ENCODE results near the gene DLG2. TPM values are rescaled to one million over a fixed set of nuclear protein-coding genes. Genes with fewer than 3 reads are reported as not detected.
"Not testable (repeated sequence)": the region's sequence is repeated elsewhere in the genome, so short reads cannot be mapped to it uniquely, and the experiment has no call there.

The DLG2 gene
- 1.3 TPM for polyA plus RNA-seq (2012; ENCODE audit: insufficient read depth, insufficient read length)

GRCh38 chr11:85627332-85627997 lies at the start of gene DLG2:
Gene DLG2, minus strand, starts transcription at chr11:85627344.
- DNase-seq (ENCODE audit: low read depth, low spot score): no peak
- H3K4me3 ChIP-seq (ENCODE audit: low read length): peak within 1 kb of the TSS; percentile 93

- no peak for DNase-seq (ENCODE audit: low read depth, low spot score)
Observed at GRCh38 chr11:85673393-85673792, 46.2 kb upstream of the DLG2 start.

GRCh38 chr11:85672105-85672902 lies 45.2 kb upstream of the DLG2 start:
- no peak overlapping the region for H3K4me3 ChIP-seq (ENCODE audit: low read length)
- no peak for DNase-seq (ENCODE audit: low read depth, low spot score)

More at GRCh38 chr11:85673393-85673792, 46.2 kb upstream of the DLG2 start:
- no peak overlapping the region for H3K4me3 ChIP-seq (ENCODE audit: low read length)

DNA sequence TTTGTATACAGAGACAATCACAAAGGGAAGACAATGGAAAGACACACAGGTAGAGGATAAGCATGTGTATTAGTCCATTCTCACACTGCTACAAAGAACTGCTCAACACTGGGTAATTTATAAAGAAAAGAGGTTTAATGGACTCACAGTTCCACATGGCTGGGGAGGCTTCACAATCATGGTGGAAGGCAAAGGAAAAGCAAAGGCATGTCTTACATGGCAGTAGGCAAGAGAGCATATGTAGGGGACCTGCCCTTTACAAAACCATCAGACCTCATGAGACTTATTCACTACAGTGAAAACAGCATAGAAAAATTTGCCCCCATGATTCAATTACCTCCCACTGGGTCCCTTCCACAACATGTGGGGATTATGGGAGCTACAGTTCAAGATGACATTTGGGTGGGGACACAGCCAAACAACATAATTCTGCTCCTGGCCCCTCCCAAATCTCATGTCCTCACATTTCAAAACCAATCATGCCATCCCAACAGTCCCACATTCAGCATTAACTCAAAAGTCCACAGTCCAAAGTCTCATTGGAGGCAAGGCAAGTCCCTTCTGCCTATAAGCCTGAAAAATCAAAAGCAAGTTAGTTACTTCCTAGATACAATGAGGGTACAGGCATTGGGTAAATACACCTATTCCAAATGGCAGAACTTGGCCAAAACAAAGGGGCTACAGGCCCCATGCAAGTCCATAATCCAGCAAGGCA lies 44.0 kb upstream of the DLG2 start:
- H3K4me3 ChIP-seq (ENCODE audit: low read length); DNase-seq (ENCODE audit: low read depth, low spot score): not testable (repeated sequence)

GRCh38 chr11:85668157-85668556 lies 41.0 kb upstream of the DLG2 start:
- H3K4me3 ChIP-seq (ENCODE audit: low read length): no peak overlapping the region
- DNase-seq (ENCODE audit: low read depth, low spot score): no peak

GRCh38 chr11:85666687-85667086 lies 39.5 kb upstream of the DLG2 start:
- DNase-seq (ENCODE audit: low read depth, low spot score): no peak
- no peak overlapping the region for H3K4me3 ChIP-seq (ENCODE audit: low read length)

GRCh38 chr11:85665733-85666132 lies 38.6 kb upstream of the DLG2 start:
- no peak overlapping the region for H3K4me3 ChIP-seq (ENCODE audit: low read length)
- no peak for DNase-seq (ENCODE audit: low read depth, low spot score)

DNA sequence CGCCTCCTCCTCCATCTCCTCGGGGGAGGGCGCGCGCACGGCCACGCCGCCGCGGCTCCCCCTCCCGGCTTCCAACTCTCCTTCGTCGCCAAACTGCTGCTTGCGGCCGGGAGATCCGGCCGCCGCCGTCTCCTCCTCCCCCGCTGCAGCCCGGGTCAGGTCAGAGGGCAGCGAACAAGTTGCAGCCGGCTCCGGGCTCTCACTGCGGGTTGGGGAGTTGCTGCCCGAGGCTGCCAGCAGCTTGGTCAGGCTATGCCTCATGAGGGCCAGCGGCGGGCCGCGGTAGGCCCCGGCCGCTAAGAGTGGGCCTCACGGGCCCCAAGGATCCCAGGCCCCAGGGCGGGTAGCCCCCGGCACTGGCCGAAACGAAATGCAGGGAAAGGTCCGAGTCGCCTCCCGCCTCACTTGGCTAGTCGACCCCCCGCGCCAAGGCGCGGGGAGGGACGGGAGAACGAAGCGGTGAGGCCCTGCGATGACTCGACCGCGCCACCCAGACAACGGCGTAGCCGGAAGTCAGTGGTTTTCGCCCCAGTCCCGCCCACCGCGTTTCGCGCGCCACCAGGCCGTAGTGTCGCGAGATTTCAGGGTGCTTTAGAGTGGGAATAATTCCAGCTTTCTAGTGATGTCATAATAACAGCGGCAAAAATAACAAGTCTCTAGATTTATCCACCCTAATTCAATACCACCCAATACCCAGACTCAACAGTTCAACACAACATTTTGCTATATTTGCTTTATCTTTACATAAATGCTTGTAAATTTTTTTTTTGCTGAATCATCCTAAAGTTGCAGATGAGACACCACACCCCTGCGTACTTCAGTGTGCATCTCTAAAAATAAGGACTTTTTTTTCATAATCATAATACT lies 37.7 kb upstream of the DLG2 start, which contains the start of gene CREBZF:
Gene CREBZF, minus strand, starts transcription at position 515 of the 867 bp plus-strand sequence. Its CDS starts 254 bp downstream, at position 261.
- peak within 1 kb of the TSS; percentile 86 for H3K4me3 ChIP-seq (ENCODE audit: low read length)
- DNase-seq (ENCODE audit: low read depth, low spot score): peak; percentile 89

GRCh38 chr11:85663753-85664614 lies 36.8 kb upstream of the DLG2 start:
- peak overlapping the region; percentile 86 for H3K4me3 ChIP-seq (ENCODE audit: low read length)
- DNase-seq (ENCODE audit: low read depth, low spot score): peak; percentile 65

- no peak for DNase-seq (ENCODE audit: low read depth, low spot score)
- peak overlapping the region; percentile 86 for H3K4me3 ChIP-seq (ENCODE audit: low read length)
Observed at GRCh38 chr11:85663080-85663752, 36.1 kb upstream of the DLG2 start.

- DNase-seq (ENCODE audit: low read depth, low spot score): no peak
- H3K4me3 ChIP-seq (ENCODE audit: low read length): no peak overlapping the region
Observed at GRCh38 chr11:85661972-85662664, 35.0 kb upstream of the DLG2 start.

DNA sequence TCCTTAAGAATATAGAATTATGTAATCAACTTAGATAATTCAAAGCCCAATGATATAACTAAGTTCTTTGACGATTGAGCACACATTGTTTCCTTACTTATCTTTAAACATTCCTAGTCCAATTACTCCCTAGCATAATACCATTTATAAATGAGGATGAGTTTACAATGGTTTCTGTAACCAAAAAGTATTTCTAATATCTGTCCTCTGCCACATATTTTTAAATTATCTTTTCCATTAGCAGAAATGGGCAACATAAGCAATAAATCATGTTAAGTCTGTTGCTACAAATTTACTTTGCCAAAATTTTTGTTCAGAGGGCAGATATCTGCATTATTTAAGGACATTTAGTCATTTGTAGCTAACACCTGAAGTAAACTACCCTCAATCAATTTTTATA lies 31.0 kb upstream of the DLG2 start:
- H3K4me3 ChIP-seq (ENCODE audit: low read length): no peak overlapping the region
- DNase-seq (ENCODE audit: low read depth, low spot score): no peak

GRCh38 chr11:85656777-85657176 lies 29.6 kb upstream of the DLG2 start:
- no peak for DNase-seq (ENCODE audit: low read depth, low spot score)
- no peak overlapping the region for H3K4me3 ChIP-seq (ENCODE audit: low read length)

GRCh38 chr11:85654343-85654742 lies 27.2 kb upstream of the DLG2 start:
- DNase-seq (ENCODE audit: low read depth, low spot score); H3K4me3 ChIP-seq (ENCODE audit: low read length): not testable (repeated sequence)

DNA sequence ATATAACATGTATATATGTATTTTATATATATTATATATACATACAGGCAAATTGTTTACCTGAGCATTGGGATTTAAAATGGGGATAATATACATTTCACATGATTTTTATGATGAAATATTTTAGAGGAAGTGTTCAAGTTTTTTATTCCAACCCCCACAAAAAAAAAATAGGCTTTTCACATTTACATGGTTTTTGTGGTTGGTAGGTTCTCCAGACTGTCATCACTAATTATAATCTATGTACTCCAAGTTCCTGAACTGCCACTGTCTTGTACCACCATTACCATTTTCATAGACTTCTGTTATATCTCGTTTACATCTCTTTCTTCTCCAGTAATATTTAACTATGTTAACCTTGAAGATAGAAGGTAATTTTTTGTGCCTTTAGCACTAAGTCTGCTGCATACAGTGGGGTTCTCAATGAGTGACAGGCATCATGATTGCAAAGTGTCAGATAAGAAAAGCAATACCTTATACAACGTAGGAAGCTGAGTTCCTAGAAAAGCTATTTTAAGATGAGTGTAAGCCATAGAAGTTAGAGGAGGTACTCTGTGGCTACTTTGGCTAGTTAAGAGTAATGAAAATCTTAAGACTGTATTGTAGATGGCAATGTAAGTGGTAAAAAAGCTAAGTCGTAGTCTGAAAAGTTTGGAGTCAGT lies 25.8 kb upstream of the DLG2 start:
- H3K4me3 ChIP-seq (ENCODE audit: low read length): no peak overlapping the region
- DNase-seq (ENCODE audit: low read depth, low spot score): no peak

DNA sequence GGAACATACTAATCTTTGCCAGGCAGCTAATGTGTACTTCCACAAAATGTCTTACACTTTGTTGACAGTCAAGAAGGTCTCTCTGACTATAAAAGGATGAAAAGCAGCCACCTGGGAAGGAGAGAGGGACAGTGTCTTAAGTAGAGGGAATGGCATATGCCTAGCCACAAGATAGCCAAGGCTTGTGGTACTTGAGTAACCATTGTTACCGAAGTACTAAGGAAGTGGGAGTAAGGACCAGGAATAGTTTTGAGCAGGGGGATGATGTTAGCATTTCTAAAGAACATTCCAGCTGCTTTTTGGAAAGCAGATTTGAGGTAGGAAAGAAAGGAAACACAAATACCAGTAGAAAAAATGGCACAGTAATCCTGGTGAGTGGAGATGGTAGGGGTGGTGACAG lies 24.0 kb upstream of the DLG2 start:
- no peak overlapping the region for H3K4me3 ChIP-seq (ENCODE audit: low read length)
- DNase-seq (ENCODE audit: low read depth, low spot score): no peak
